CD14-positive monocyte (primary cell): ENCODE results near the gene PDE4D. TPM values are rescaled to one million over a fixed set of nuclear protein-coding genes. Genes with fewer than 3 reads are reported as not detected.

Source experiments
- DNase-seq, 3 donors: peaks; one replicate each; pipeline ENCODE4 v3.0.0-alpha.2; 2011 to 2022
- H2AFZ ChIP-seq: 2 replicates; pipeline ENCODE4 v1.6.0; 2012; ENCODE audit warnings: mild to moderate bottlenecking, low read depth, low read length, inconsistent platforms; ENCODE audit not compliant: insufficient read depth, poor library complexity, severe bottlenecking
- H3K27ac ChIP-seq, 2 donors: 1 replicate in 1 of 2; 2 replicates in 1 of 2; pipeline ENCODE4 v1.5.1; 2012 to 2013; ENCODE audit warnings: low read length in 2 of 2, control low read depth in 1 of 2, inconsistent platforms in 1 of 2, low read depth in 1 of 2, mild to moderate bottlenecking in 1 of 2
- H3K27me3 ChIP-seq, 2 donors: one replicate each; pipeline versions ENCODE4 v1.6.0 to v1.6.1; 2011 to 2013; ENCODE audit warnings: low read length in 2 of 2; ENCODE audit not compliant: control insufficient read depth in 2 of 2, insufficient read depth in 2 of 2
- H3K36me3 ChIP-seq, 2 donors: replicated peaks in 1 of 2; 1 replicate in 1 of 2; 2 replicates in 1 of 2; pipeline versions ENCODE4 v1.5.1 to v1.6.1; 2012 to 2013; ENCODE audit warnings: low read length in 2 of 2, control low read depth in 1 of 2, inconsistent platforms in 1 of 2, mild to moderate bottlenecking in 1 of 2; ENCODE audit not compliant: insufficient read depth in 2 of 2, control insufficient read depth in 1 of 2
- H3K4me1 ChIP-seq, 2 donors: 1 replicate in 1 of 2; 2 replicates in 1 of 2; pipeline versions ENCODE4 v1.5.1 to v1.6.1; 2012 to 2013; ENCODE audit warnings: low read length in 2 of 2, control low read depth in 1 of 2, inconsistent platforms in 1 of 2, mild to moderate bottlenecking in 1 of 2, moderate library complexity in 1 of 2; ENCODE audit not compliant: insufficient read depth in 2 of 2, control insufficient read depth in 1 of 2
- H3K4me2 ChIP-seq: replicated peaks from 2 replicates; pipeline ENCODE3; 2012; ENCODE audit warnings: low read length, moderate library complexity, mild to moderate bottlenecking; ENCODE audit not compliant: poor library complexity, severe bottlenecking; ENCODE audit errors: extremely low read depth
- H3K4me3 ChIP-seq, 3 experiments: fragments of 200-600 bp in 1 of 3; sonication (generic) in 1 of 3; replicated peaks in 1 of 3; 1 replicate in 2 of 3; 2 replicates in 1 of 3; pipeline ENCODE4 v1.5.1; 2011 to 2013; ENCODE audit warnings: low read length in 3 of 3, mild to moderate bottlenecking in 3 of 3, control low read depth in 2 of 3, low read depth in 2 of 3, inconsistent platforms in 1 of 3, moderate library complexity in 1 of 3
- H3K79me2 ChIP-seq: 2 replicates; pipeline ENCODE4 v1.6.0; 2012; ENCODE audit warnings: mild to moderate bottlenecking, control low read depth, inconsistent platforms, low read length, moderate library complexity; ENCODE audit not compliant: insufficient read depth
- H3K9ac ChIP-seq: 2 replicates; pipeline ENCODE4 v1.6.0; 2017; ENCODE audit warnings: low read length, mild to moderate bottlenecking; ENCODE audit not compliant: insufficient read depth, poor library complexity, severe bottlenecking
- H3K9me3 ChIP-seq, 2 donors: replicated peaks in 1 of 2; 1 replicate in 1 of 2; 2 replicates in 1 of 2; pipeline versions ENCODE4 v1.5.1 to v1.6.1; 2012 to 2013; ENCODE audit warnings: low read length in 2 of 2, control low read depth in 1 of 2; ENCODE audit not compliant: control insufficient read depth in 1 of 2, insufficient read depth in 1 of 2
- H4K20me1 ChIP-seq: 2 replicates; pipeline ENCODE4 v1.6.0; 2012; ENCODE audit warnings: mild to moderate bottlenecking, low read length, control low read depth, moderate library complexity; ENCODE audit not compliant: insufficient read depth
- H3K27ac Mint-ChIP-seq, 7 donors: one replicate each; pipeline ENCODE4 v1.8.0; 2020; ENCODE audit warnings: mild to moderate bottlenecking in 7 of 7, mixed read lengths in 7 of 7, moderate library complexity in 6 of 7, inconsistent platforms in 2 of 7
- H3K27me3 Mint-ChIP-seq, 3 donors: one replicate each; pipeline ENCODE4 v1.8.0; 2021 to 2022; ENCODE audit warnings: low read depth in 3 of 3, mild to moderate bottlenecking in 3 of 3, mixed read lengths in 3 of 3, moderate library complexity in 3 of 3, inconsistent platforms in 1 of 3
- H3K36me3 Mint-ChIP-seq, 2 donors: one replicate each; pipeline ENCODE4 v1.8.0; 2020; ENCODE audit warnings: mixed read lengths in 2 of 2, inconsistent platforms in 1 of 2, mild to moderate bottlenecking in 1 of 2
- H3K4me1 Mint-ChIP-seq: one replicate; pipeline ENCODE4 v1.8.0; 2020; ENCODE audit warnings: mild to moderate bottlenecking, mixed read lengths
- H3K4me3 Mint-ChIP-seq, 2 donors: one replicate each; pipeline ENCODE4 v1.8.0; 2020; ENCODE audit warnings: mild to moderate bottlenecking in 2 of 2, mixed read lengths in 2 of 2, moderate library complexity in 1 of 2
- H3K9me3 Mint-ChIP-seq, 7 donors: one replicate each; pipeline ENCODE4 v1.8.0; 2020 to 2022; ENCODE audit warnings: mixed read lengths in 7 of 7, mild to moderate bottlenecking in 6 of 7, moderate library complexity in 6 of 7, inconsistent platforms in 2 of 7
- WGBS: methylation state at CpG from one replicate; pipeline ENCODE4 v1.1.5; 2013; ENCODE audit warnings: missing lambda C conversion rate; ENCODE audit not compliant: insufficient coverage; 5-methylcytosine and 5-hydroxymethylcytosine counted together
- intact Hi-C, 2 donors: fragments of 100-400 bp; cut with micrococcal nuclease; formaldehyde crosslinking; loops; one replicate each; pipeline versions ENCODE4 v1.15.0 to v1.15.1; 2023
- polyA plus RNA-seq, 3 donors: library from polyadenylated mRNA; depleted of rRNA in 1 of 3; unstranded in 2 of 3; stranded (reverse) in 1 of 3; fragments of 300-500 nt in 2 of 3; fragments of >200 nt in 1 of 3; fragmentation: Illumina TruSeq in 2 of 3; gene quantifications; 1 replicate in 2 of 3; 2 replicates in 1 of 3; pipeline ENCODE4 v1.2.3, GENCODE V29; 2012 to 2021
- TF ChIP-seq, protein P1 (sequence below): fragments of 200-600 bp; IDR thresholded peaks from one replicate; pipeline ENCODE4 v1.8.0; 2022; ENCODE audit warnings: antibody characterized with exemption, mild to moderate bottlenecking

Gene PDE4D
- polyA plus RNA-seq, 3 donors, result 1.9 to 3.4 (median 2.8) TPM

DNA sequence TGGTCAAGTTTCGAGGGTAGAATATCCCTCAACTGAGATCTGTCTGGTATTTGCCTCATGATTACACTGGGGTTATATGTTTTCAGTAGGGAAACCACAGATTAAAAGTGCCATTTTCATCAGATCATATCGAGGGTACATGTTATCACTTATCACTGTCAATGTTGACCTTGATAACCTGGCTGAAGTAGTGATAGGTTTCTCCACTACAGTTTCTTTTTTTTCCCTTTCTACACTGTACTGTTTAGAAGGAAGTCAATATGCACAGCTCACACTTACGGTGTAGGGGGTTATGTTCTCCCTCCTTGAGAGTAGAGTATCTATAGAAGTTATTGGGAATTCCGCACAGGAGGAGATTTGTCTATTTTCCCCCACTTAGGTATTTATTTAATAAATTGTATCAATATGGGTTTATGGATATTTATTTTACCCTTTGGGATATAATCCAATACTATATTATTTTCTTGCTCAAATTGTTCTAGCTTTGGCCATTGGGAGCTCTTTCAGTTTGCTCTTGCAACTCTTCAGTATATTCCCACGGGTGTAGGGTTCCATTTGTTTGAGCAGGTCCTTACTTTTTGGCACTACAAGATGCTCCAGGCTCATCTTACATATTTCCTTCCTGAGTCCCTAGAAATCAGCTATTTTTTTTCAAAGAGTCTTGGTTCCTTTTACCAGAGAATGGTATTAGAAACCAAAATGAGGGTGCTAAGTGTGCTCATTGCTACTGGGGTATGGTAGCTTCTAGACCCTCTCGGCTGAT is 866.2 kb downstream of the PDE4D start:
- H3K36me3 Mint-ChIP-seq, result peaks cover 3 to 16% of the 10 kb centered on the region in 2 donors
- Histone ChIP-seq H3K79me2 (peaks cover 16% of the 10 kb centered on the region), H3K36me3 (no peaks in the 10 kb centered on the region), H3K4me2 (no peak overlapping the region), H3K27me3 (no peaks in the 10 kb centered on the region), H3K4me3 (no peak overlapping the region), H4K20me1 (no peaks in the 10 kb centered on the region), H3K27ac (no peak overlapping the region), H3K9me3 (no peaks in the 10 kb centered on the region), H2AFZ (no peak overlapping the region), H3K9ac (no peak overlapping the region), H3K4me1 (no peaks in the 10 kb centered on the region)
- no peak overlapping the region for H3K4me3 Mint-ChIP-seq
- DNase-seq, result no peak
- no peaks in the 10 kb centered on the region for H3K27me3 Mint-ChIP-seq
- WGBS, result 100% methylated on average over 2 of the region's 6 CpGs
- no peak overlapping the region for H3K27ac Mint-ChIP-seq
- H3K9me3 Mint-ChIP-seq, result peaks cover 0 to 8% (median 3%) of the 10 kb centered on the region in 7 donors
- TF ChIP-seq, protein P1, sequence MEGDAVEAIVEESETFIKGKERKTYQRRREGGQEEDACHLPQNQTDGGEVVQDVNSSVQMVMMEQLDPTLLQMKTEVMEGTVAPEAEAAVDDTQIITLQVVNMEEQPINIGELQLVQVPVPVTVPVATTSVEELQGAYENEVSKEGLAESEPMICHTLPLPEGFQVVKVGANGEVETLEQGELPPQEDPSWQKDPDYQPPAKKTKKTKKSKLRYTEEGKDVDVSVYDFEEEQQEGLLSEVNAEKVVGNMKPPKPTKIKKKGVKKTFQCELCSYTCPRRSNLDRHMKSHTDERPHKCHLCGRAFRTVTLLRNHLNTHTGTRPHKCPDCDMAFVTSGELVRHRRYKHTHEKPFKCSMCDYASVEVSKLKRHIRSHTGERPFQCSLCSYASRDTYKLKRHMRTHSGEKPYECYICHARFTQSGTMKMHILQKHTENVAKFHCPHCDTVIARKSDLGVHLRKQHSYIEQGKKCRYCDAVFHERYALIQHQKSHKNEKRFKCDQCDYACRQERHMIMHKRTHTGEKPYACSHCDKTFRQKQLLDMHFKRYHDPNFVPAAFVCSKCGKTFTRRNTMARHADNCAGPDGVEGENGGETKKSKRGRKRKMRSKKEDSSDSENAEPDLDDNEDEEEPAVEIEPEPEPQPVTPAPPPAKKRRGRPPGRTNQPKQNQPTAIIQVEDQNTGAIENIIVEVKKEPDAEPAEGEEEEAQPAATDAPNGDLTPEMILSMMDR, result no peak
- no peaks in the 10 kb centered on the region for H3K4me1 Mint-ChIP-seq
- intact Hi-C loops, result no loop called here

DNA sequence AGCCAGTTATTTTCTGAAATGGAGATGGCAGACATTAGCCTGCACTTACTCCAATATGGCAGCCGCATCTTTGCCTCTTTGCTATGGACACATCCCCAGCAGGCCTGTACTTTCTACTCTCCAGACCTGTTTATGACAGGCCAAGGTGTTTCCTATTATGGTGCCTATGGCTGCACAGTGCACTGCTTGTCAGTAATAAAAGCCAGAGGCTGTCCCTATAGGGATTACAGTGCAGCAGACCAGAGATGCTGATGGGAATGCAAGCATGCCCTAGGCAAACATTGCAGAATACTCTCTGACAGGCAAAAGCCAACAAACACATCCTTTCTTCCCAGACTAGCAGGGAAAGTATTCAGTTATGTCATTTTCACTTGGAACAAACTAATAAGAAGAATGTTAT is 867.8 kb downstream of the PDE4D start:
- Mint-ChIP-seq H3K36me3 (peaks cover 3 to 15% of the 10 kb centered on the region in 2 donors), H3K4me1 (no peaks in the 10 kb centered on the region), H3K27me3 (no peaks in the 10 kb centered on the region), H3K4me3 (no peak overlapping the region), H3K9me3 (peaks cover 0 to 8% (median 3%) of the 10 kb centered on the region in 7 donors), H3K27ac (no peak overlapping the region)
- H3K79me2 ChIP-seq, result peaks cover 13% of the 10 kb centered on the region
- H3K4me2 ChIP-seq, result no peak overlapping the region
- no peaks in the 10 kb centered on the region for H3K9me3 ChIP-seq
- no peak overlapping the region for H3K27ac ChIP-seq
- H4K20me1 ChIP-seq, result no peaks in the 10 kb centered on the region
- no peak overlapping the region for H3K9ac ChIP-seq
- H2AFZ ChIP-seq, result no peak overlapping the region
- no peaks in the 10 kb centered on the region for H3K36me3 ChIP-seq
- intact Hi-C loops, result no loop called here
- no peak overlapping the region for H3K4me3 ChIP-seq
- H3K27me3 ChIP-seq, result no peaks in the 10 kb centered on the region
- 100% methylated on average over 1 of the region's 1 CpG for WGBS
- TF ChIP-seq, protein P1, result no peak
- no peak for DNase-seq
- H3K4me1 ChIP-seq, result no peaks in the 10 kb centered on the region
